ENCODE results near the gene MCU.
"Not testable (repeated sequence)": the region's sequence is repeated elsewhere in the genome, so short reads cannot be mapped to it uniquely, and the experiment has no call there.

MCU gene

GRCh38 chr10:72898616-72899015, 206.7 kb downstream of the MCU start:
- no peaks in the 10 kb centered on the region for H3K36me3 ChIP-seq (ENCODE audit: control insufficient read depth, insufficient read depth, low read length)
- 92 to 93% methylated on average over 7 to 8 of the region's 10 CpGs for WGBS, 2 experiments (ENCODE audit: insufficient coverage in 2 of 2)
- no peaks in the 10 kb centered on the region for H3K9me3 ChIP-seq (ENCODE audit: control insufficient read depth, low read length)
- H3K4me1 ChIP-seq (ENCODE audit: control insufficient read depth, insufficient read depth, low read length, poor library complexity, severe bottlenecking), result no peaks in the 10 kb centered on the region
- H3K4me3 ChIP-seq (ENCODE audit: extremely low read depth, insufficient read depth, low read length, poor library complexity, severe bottlenecking), result no peak overlapping the region
- H3K27ac ChIP-seq (ENCODE audit: low read depth, low read length, severe bottlenecking), result no peak overlapping the region

GRCh38 chr10:72899545-72899944, 207.6 kb downstream of the MCU start:
- Histone ChIP-seq H3K27ac (ENCODE audit: low read depth, low read length, severe bottlenecking) (no peak overlapping the region), H3K4me1 (ENCODE audit: control insufficient read depth, insufficient read depth, low read length, poor library complexity, severe bottlenecking) (no peaks in the 10 kb centered on the region), H3K4me3 (ENCODE audit: extremely low read depth, insufficient read depth, low read length, poor library complexity, severe bottlenecking) (no peak overlapping the region), H3K36me3 (ENCODE audit: control insufficient read depth, insufficient read depth, low read length) (no peaks in the 10 kb centered on the region), H3K9me3 (ENCODE audit: control insufficient read depth, low read length) (no peaks in the 10 kb centered on the region)
- 60 to 100% methylated on average over 1 of the region's 1 CpG for WGBS, 2 experiments (ENCODE audit: insufficient coverage in 2 of 2)

- not testable (repeated sequence) for H3K36me3 ChIP-seq (ENCODE audit: control insufficient read depth, insufficient read depth, low read length); H3K27ac ChIP-seq (ENCODE audit: low read depth, low read length, severe bottlenecking); H3K4me1 ChIP-seq (ENCODE audit: control insufficient read depth, insufficient read depth, low read length, poor library complexity, severe bottlenecking); H3K4me3 ChIP-seq (ENCODE audit: extremely low read depth, insufficient read depth, low read length, poor library complexity, severe bottlenecking); H3K9me3 ChIP-seq (ENCODE audit: control insufficient read depth, low read length)
- 95 to 98% methylated on average over 6 to 12 of the region's 15 CpGs for WGBS, 2 experiments (ENCODE audit: insufficient coverage in 2 of 2)
Measured at GRCh38 chr10:72903941-72904446, 212.1 kb downstream of the MCU start.

- Histone ChIP-seq H3K27ac (ENCODE audit: low read depth, low read length, severe bottlenecking) (no peak overlapping the region), H3K36me3 (ENCODE audit: control insufficient read depth, insufficient read depth, low read length) (no peaks in the 10 kb centered on the region), H3K4me1 (ENCODE audit: control insufficient read depth, insufficient read depth, low read length, poor library complexity, severe bottlenecking) (no peaks in the 10 kb centered on the region), H3K9me3 (ENCODE audit: control insufficient read depth, low read length) (no peaks in the 10 kb centered on the region), H3K4me3 (ENCODE audit: extremely low read depth, insufficient read depth, low read length, poor library complexity, severe bottlenecking) (no peak overlapping the region)
- 87 to 100% methylated on average over 2 of the region's 3 CpGs for WGBS, 2 experiments (ENCODE audit: insufficient coverage in 2 of 2)
Measured at GRCh38 chr10:72904806-72905205, 212.9 kb downstream of the MCU start.

- 93 to 94% methylated on average over 6 of the region's 6 CpGs for WGBS, 2 experiments (ENCODE audit: insufficient coverage in 2 of 2)
- H3K9me3 ChIP-seq (ENCODE audit: control insufficient read depth, low read length), result no peaks in the 10 kb centered on the region
Measured at GRCh38 chr10:72906446-72906845, 214.5 kb downstream of the MCU start.

GRCh38 chr10:72910705-72911104, 218.8 kb downstream of the MCU start:
- Histone ChIP-seq H3K36me3 (ENCODE audit: control insufficient read depth, insufficient read depth, low read length) (no peaks in the 10 kb centered on the region), H3K4me1 (ENCODE audit: control insufficient read depth, insufficient read depth, low read length, poor library complexity, severe bottlenecking) (no peaks in the 10 kb centered on the region), H3K9me3 (ENCODE audit: control insufficient read depth, low read length) (no peaks in the 10 kb centered on the region), H3K4me3 (ENCODE audit: extremely low read depth, insufficient read depth, low read length, poor library complexity, severe bottlenecking) (no peak overlapping the region), H3K27ac (ENCODE audit: low read depth, low read length, severe bottlenecking) (no peak overlapping the region)

More at GRCh38 chr10:72906446-72906845, 214.5 kb downstream of the MCU start:
- Histone ChIP-seq H3K27ac (ENCODE audit: low read depth, low read length, severe bottlenecking) (no peak overlapping the region), H3K4me1 (ENCODE audit: control insufficient read depth, insufficient read depth, low read length, poor library complexity, severe bottlenecking) (no peaks in the 10 kb centered on the region), H3K4me3 (ENCODE audit: extremely low read depth, insufficient read depth, low read length, poor library complexity, severe bottlenecking) (no peak overlapping the region), H3K36me3 (ENCODE audit: control insufficient read depth, insufficient read depth, low read length) (no peaks in the 10 kb centered on the region)

- H3K4me3 ChIP-seq (ENCODE audit: extremely low read depth, insufficient read depth, low read length, poor library complexity, severe bottlenecking), result no peak overlapping the region
- WGBS, 2 experiments (ENCODE audit: insufficient coverage in 2 of 2), result 83 to 100% methylated on average over 1 of the region's 2 CpGs
- H3K27ac ChIP-seq (ENCODE audit: low read depth, low read length, severe bottlenecking), result no peak overlapping the region
- no peaks in the 10 kb centered on the region for H3K9me3 ChIP-seq (ENCODE audit: control insufficient read depth, low read length)
- no peaks in the 10 kb centered on the region for H3K4me1 ChIP-seq (ENCODE audit: control insufficient read depth, insufficient read depth, low read length, poor library complexity, severe bottlenecking)
- no peaks in the 10 kb centered on the region for H3K36me3 ChIP-seq (ENCODE audit: control insufficient read depth, insufficient read depth, low read length)
Measured at GRCh38 chr10:72911758-72912157, 219.8 kb downstream of the MCU start.

- WGBS, 2 experiments (ENCODE audit: insufficient coverage in 2 of 2), result 93 to 94% methylated on average over 3 of the region's 4 CpGs
Measured at GRCh38 chr10:72912736-72913135, 220.8 kb downstream of the MCU start.

GRCh38 chr10:72913287-72913686, 221.3 kb downstream of the MCU start:
- 82 to 90% methylated on average over 3 to 6 of the region's 7 CpGs for WGBS, 2 experiments (ENCODE audit: insufficient coverage in 2 of 2)
- no peaks in the 10 kb centered on the region for H3K36me3 ChIP-seq (ENCODE audit: control insufficient read depth, insufficient read depth, low read length)
- H3K4me1 ChIP-seq (ENCODE audit: control insufficient read depth, insufficient read depth, low read length, poor library complexity, severe bottlenecking), result no peaks in the 10 kb centered on the region
- no peaks in the 10 kb centered on the region for H3K9me3 ChIP-seq (ENCODE audit: control insufficient read depth, low read length)
- no peak overlapping the region for H3K4me3 ChIP-seq (ENCODE audit: extremely low read depth, insufficient read depth, low read length, poor library complexity, severe bottlenecking)
- no peak overlapping the region for H3K27ac ChIP-seq (ENCODE audit: low read depth, low read length, severe bottlenecking)

More at GRCh38 chr10:72912736-72913135, 220.8 kb downstream of the MCU start:
- Histone ChIP-seq H3K9me3 (ENCODE audit: control insufficient read depth, low read length) (no peaks in the 10 kb centered on the region), H3K27ac (ENCODE audit: low read depth, low read length, severe bottlenecking) (no peak overlapping the region), H3K4me3 (ENCODE audit: extremely low read depth, insufficient read depth, low read length, poor library complexity, severe bottlenecking) (no peak overlapping the region), H3K36me3 (ENCODE audit: control insufficient read depth, insufficient read depth, low read length) (no peaks in the 10 kb centered on the region), H3K4me1 (ENCODE audit: control insufficient read depth, insufficient read depth, low read length, poor library complexity, severe bottlenecking) (no peaks in the 10 kb centered on the region)

- no CpG with 5 or more reads among the region's 3 CpGs for WGBS, 2 experiments (ENCODE audit: insufficient coverage in 2 of 2)
- H3K36me3 ChIP-seq (ENCODE audit: control insufficient read depth, insufficient read depth, low read length); H3K27ac ChIP-seq (ENCODE audit: low read depth, low read length, severe bottlenecking); H3K4me1 ChIP-seq (ENCODE audit: control insufficient read depth, insufficient read depth, low read length, poor library complexity, severe bottlenecking); H3K9me3 ChIP-seq (ENCODE audit: control insufficient read depth, low read length); H3K4me3 ChIP-seq (ENCODE audit: extremely low read depth, insufficient read depth, low read length, poor library complexity, severe bottlenecking): not testable (repeated sequence)
Measured at GRCh38 chr10:72917201-72917600, 225.3 kb downstream of the MCU start.

GRCh38 chr10:72917803-72918332, 225.9 kb downstream of the MCU start:
- WGBS, 2 experiments (ENCODE audit: insufficient coverage in 2 of 2), result 76 to 88% methylated on average over 2 of the region's 2 CpGs
- not testable (repeated sequence) for H3K4me1 ChIP-seq (ENCODE audit: control insufficient read depth, insufficient read depth, low read length, poor library complexity, severe bottlenecking); H3K27ac ChIP-seq (ENCODE audit: low read depth, low read length, severe bottlenecking); H3K4me3 ChIP-seq (ENCODE audit: extremely low read depth, insufficient read depth, low read length, poor library complexity, severe bottlenecking); H3K36me3 ChIP-seq (ENCODE audit: control insufficient read depth, insufficient read depth, low read length); H3K9me3 ChIP-seq (ENCODE audit: control insufficient read depth, low read length)
